ENCODE data around the gene MAFG.

- TF ChIP-seq FOXJ3 (CRISPR knock-in tag; IDR thresholded peaks at IDR 0.05): no peak
- TF ChIP-seq TEAD4 (IDR thresholded peaks at IDR 0.05; ENCODE audit: borderline replicate concordance, insufficient read depth): no peak
- no peak for TF ChIP-seq CTCF (IDR thresholded peaks at IDR 0.05)
- no peak for TF ChIP-seq POLR2AphosphoS5 (IDR thresholded peaks at IDR 0.05; ENCODE audit: low read depth, low read length)
- TF ChIP-seq TAF1 (IDR thresholded peaks at IDR 0.05; ENCODE audit: borderline replicate concordance, low read depth, low read length): no peak
- no peak for TF ChIP-seq USF2 (IDR thresholded peaks at IDR 0.05; ENCODE audit: borderline replicate concordance, low read depth, low read length)
- TF ChIP-seq ZBTB33 (IDR thresholded peaks at IDR 0.05; ENCODE audit: borderline replicate concordance, low read depth): no peak
- TF ChIP-seq RFX5 (IDR thresholded peaks at IDR 0.05; ENCODE audit: low read length): no peak
- TF ChIP-seq CHD2 (IDR thresholded peaks at IDR 0.05; ENCODE audit: low read length, partially characterized antibody): no peak
Measured at GRCh38 chr17:81921537-81921862, 6.0 kb downstream of the MAFG start.
